CD4-positive, alpha-beta memory T cell (primary cell): Measurements from ENCODE around the gene HECTD2. TPM values are rescaled to one million over a fixed set of nuclear protein-coding genes. Genes with fewer than 3 reads are reported as not detected.
"Not testable (repeated sequence)": the region's sequence is repeated elsewhere in the genome, so short reads cannot be mapped to it uniquely, and the experiment has no call there.

Experiments
- CTCF ChIA-PET: fragments of 350-600 bp; sonication (Branson Sonifier 250); formaldehyde crosslinking; loops from one replicate; lab custom pipeline; 2021; ENCODE audit warnings: inconsistent platforms; ENCODE audit not compliant: partially characterized antibody; lab: Charles Lee
- POLR2A ChIA-PET: fragments of 350-600 bp; sonication (Branson Sonifier 250); formaldehyde crosslinking; loops from one replicate; lab custom pipeline; 2021; ENCODE audit not compliant: partially characterized antibody; lab: Charles Lee
- DNase-seq, 5 donors: peaks; one replicate each; pipeline versions ENCODE4 v3.0.0 to v3.0.0-alpha.2; 2020 to 2022; ENCODE audit warnings: mixed read lengths in 1 of 5
- H3K27ac ChIP-seq: one replicate; pipeline ENCODE4 v1.7.0; 2013; ENCODE audit warnings: low read depth, low read length
- H3K27me3 ChIP-seq: 2 replicates; pipeline ENCODE4 v1.7.0; 2013; ENCODE audit warnings: mild to moderate bottlenecking, low read length, moderate library complexity; ENCODE audit not compliant: insufficient read depth
- H3K36me3 ChIP-seq: 2 replicates; pipeline ENCODE4 v1.7.0; 2013; ENCODE audit warnings: mild to moderate bottlenecking, low read length, moderate library complexity; ENCODE audit not compliant: insufficient read depth
- H3K4me1 ChIP-seq: 2 replicates; pipeline ENCODE4 v1.7.0; 2013; ENCODE audit warnings: mild to moderate bottlenecking, low read length, moderate library complexity; ENCODE audit not compliant: insufficient read depth
- H3K4me3 ChIP-seq, 2 donors: one replicate each; pipeline ENCODE4 v1.7.0; 2013; ENCODE audit warnings: low read length in 2 of 2, mild to moderate bottlenecking in 1 of 2
- H3K9me3 ChIP-seq, 2 donors: one replicate each; pipeline ENCODE4 v1.7.0; 2013; ENCODE audit warnings: low read length in 2 of 2, control low read depth in 1 of 2; ENCODE audit not compliant: control insufficient read depth in 1 of 2
- H3K27ac Mint-ChIP-seq, 7 donors: one replicate each; pipeline ENCODE4 v1.8.0; 2020 to 2021; ENCODE audit warnings: mixed read lengths in 7 of 7, mild to moderate bottlenecking in 6 of 7, inconsistent platforms in 3 of 7, moderate library complexity in 3 of 7
- H3K27me3 Mint-ChIP-seq, 2 donors: one replicate each; pipeline ENCODE4 v1.8.0; 2020 to 2021; ENCODE audit warnings: mixed read lengths in 2 of 2
- H3K36me3 Mint-ChIP-seq, 2 donors: one replicate each; pipeline ENCODE4 v1.8.0; 2020 to 2021; ENCODE audit warnings: mixed read lengths in 2 of 2, inconsistent platforms in 1 of 2, mild to moderate bottlenecking in 1 of 2
- H3K4me1 Mint-ChIP-seq, 4 donors: one replicate each; pipeline ENCODE4 v1.8.0; 2020 to 2021; ENCODE audit warnings: mixed read lengths in 4 of 4, mild to moderate bottlenecking in 1 of 4
- H3K4me3 Mint-ChIP-seq, 8 donors: one replicate each; pipeline ENCODE4 v1.8.0; 2020 to 2021; ENCODE audit warnings: mixed read lengths in 8 of 8, mild to moderate bottlenecking in 7 of 8, moderate library complexity in 6 of 8, inconsistent platforms in 3 of 8
- H3K9me3 Mint-ChIP-seq, 8 donors: one replicate each; pipeline ENCODE4 v1.8.0; 2020 to 2021; ENCODE audit warnings: mixed read lengths in 8 of 8, mild to moderate bottlenecking in 5 of 8, inconsistent platforms in 3 of 8, moderate library complexity in 1 of 8
- intact Hi-C: fragments of 100-400 bp; cut with micrococcal nuclease; formaldehyde crosslinking; loops from one replicate; pipeline ENCODE4 v1.15.1; 2023
- polyA plus RNA-seq, 2 donors: library from polyadenylated mRNA; unstranded; fragments of 300-500 nt; fragmentation: Illumina TruSeq; gene quantifications; one replicate each; pipeline ENCODE4 v1.2.3, GENCODE V29; 2021
- total RNA-seq, 2 experiments: library from RNA; stranded (reverse); gene quantifications; one replicate each; pipeline ENCODE4 v1.2.3, GENCODE V29; 2021

HECTD2 gene
- total and polyA plus RNA-seq, 4 experiments from 2014 or later, result 0.37 to 2.7 (median 1.6) TPM

GRCh38 chr10:91520661-91521060 lies 110.5 kb downstream of the HECTD2 start:
- H3K4me3 ChIP-seq, result no peak overlapping the region
- no peaks in the 10 kb centered on the region for H3K4me1 Mint-ChIP-seq
- H3K4me1 ChIP-seq, result no peaks in the 10 kb centered on the region
- ChIA-PET CTCF (no interaction called here), POLR2A (no interaction called here)
- no peaks in the 10 kb centered on the region for H3K27me3 ChIP-seq
- no peak overlapping the region for H3K27ac Mint-ChIP-seq
- no peak overlapping the region for H3K27ac ChIP-seq
- no peaks in the 10 kb centered on the region for H3K36me3 ChIP-seq
- DNase-seq, result no peak
- no peak overlapping the region for H3K4me3 Mint-ChIP-seq
- H3K36me3 Mint-ChIP-seq, result no peaks in the 10 kb centered on the region
- intact Hi-C loops, result no loop called here
- H3K27me3 Mint-ChIP-seq, result peaks cover 0 to 7% of the 10 kb centered on the region in 2 donors
- H3K9me3 ChIP-seq, result no peaks in the 10 kb centered on the region
- peaks cover 0 to 4% (median 0%) of the 10 kb centered on the region in 8 donors for H3K9me3 Mint-ChIP-seq

GRCh38 chr10:91521439-91521838 lies 111.3 kb downstream of the HECTD2 start:
- H3K4me1 Mint-ChIP-seq, result no peaks in the 10 kb centered on the region
- no peaks in the 10 kb centered on the region for H3K36me3 ChIP-seq
- no peak overlapping the region for H3K4me3 ChIP-seq
- peaks cover 0 to 4% (median 0%) of the 10 kb centered on the region in 8 donors for H3K9me3 Mint-ChIP-seq
- ChIA-PET CTCF (no interaction called here), POLR2A (no interaction called here)
- H3K27me3 ChIP-seq, result no peaks in the 10 kb centered on the region
- no peak overlapping the region for H3K4me3 Mint-ChIP-seq
- no peak for DNase-seq
- intact Hi-C loops, result no loop called here
- no peak overlapping the region for H3K27ac ChIP-seq
- no peaks in the 10 kb centered on the region for H3K9me3 ChIP-seq
- H3K27me3 Mint-ChIP-seq, result peaks cover 0 to 9% of the 10 kb centered on the region in 2 donors
- H3K4me1 ChIP-seq, result no peaks in the 10 kb centered on the region
- H3K27ac Mint-ChIP-seq, result no peak overlapping the region
- H3K36me3 Mint-ChIP-seq, result no peaks in the 10 kb centered on the region

DNA sequence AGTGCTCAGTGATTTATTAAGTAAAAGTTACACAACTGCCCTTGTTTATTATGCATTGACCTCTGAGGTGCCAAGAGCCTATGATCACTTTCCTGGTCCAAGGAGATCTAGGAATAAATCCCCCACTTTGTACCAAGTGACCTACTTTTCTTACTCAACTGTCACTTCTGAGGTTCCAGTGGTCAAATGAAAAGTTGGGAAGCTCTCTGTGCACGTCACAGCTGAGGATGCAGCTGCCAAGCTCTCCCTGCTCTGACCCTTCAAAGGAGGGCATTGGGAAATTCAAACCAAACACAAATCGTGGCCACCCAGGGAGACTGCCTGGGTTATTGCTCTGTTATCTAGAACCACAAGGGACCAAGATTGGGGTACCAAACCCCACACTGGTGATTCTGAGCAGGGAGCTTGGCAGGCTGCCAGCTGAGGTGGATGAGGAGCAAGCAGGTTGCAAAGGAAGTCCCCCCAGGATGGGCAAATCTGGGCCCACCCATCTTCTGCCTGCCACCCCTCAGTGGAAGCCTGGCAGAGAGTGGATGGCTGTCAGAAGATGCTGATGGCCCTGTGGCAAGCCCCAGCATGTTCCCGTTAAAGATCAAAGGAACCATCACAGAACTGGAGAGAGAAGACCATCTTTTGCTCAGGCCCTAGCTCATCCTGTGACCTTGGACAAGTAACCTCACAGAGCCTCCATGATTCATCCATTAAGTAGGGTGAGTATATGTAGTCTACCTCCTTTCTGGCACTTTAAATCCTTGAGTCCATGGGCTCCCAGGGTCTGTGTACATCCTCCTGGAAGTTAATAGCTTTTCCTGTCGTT lies 116.0 kb downstream of the HECTD2 start:
- Histone ChIP-seq H3K36me3 (no peaks in the 10 kb centered on the region), H3K27ac (no peak overlapping the region), H3K4me1 (no peaks in the 10 kb centered on the region), H3K27me3 (no peaks in the 10 kb centered on the region), H3K9me3 (no peaks in the 10 kb centered on the region), H3K4me3 (no peak overlapping the region)
- Mint-ChIP-seq H3K27me3 (peaks cover 2 to 12% of the 10 kb centered on the region in 2 donors), H3K27ac (no peak overlapping the region), H3K4me3 (no peak overlapping the region), H3K36me3 (no peaks in the 10 kb centered on the region), H3K9me3 (peaks cover 0 to 4% (median 0%) of the 10 kb centered on the region in 8 donors), H3K4me1 (no peaks in the 10 kb centered on the region)
- intact Hi-C loops, result no loop called here
- CTCF ChIA-PET, result no interaction called here
- POLR2A ChIA-PET, result interaction anchor here (0.6 kb wide), 1 partner anchor 574 kb away, joined by 3 read pairs; no protein-coding TSS in a partner anchor
- no peak for DNase-seq

DNA sequence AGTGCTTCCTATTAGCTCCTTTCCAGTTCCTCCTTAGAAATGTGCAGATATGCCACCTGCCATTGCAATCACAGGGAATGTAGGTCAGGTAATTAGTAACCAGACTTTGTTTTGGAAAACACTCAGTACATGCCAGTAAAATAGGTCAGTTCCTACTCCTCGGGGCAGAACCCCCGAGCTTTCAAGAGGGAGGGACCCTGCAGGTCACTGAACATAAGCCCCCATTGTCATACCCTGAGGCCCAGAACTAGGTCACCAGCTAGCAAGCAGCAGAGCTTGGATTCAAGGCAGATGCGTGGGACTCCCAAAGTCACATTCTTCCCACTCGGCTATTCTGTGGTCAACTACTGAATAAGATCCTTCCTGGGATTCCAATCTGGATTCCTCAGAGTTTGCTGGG lies 117.9 kb downstream of the HECTD2 start:
- Histone ChIP-seq H3K4me1 (no peaks in the 10 kb centered on the region), H3K4me3 (no peak overlapping the region), H3K9me3 (no peaks in the 10 kb centered on the region), H3K27ac (no peak overlapping the region), H3K36me3 (no peaks in the 10 kb centered on the region), H3K27me3 (no peaks in the 10 kb centered on the region)
- Mint-ChIP-seq H3K4me3 (no peak overlapping the region), H3K27me3 (peaks cover 6 to 13% of the 10 kb centered on the region in 2 donors), H3K4me1 (no peaks in the 10 kb centered on the region), H3K36me3 (no peaks in the 10 kb centered on the region), H3K9me3 (peaks cover 0 to 5% (median 0%) of the 10 kb centered on the region in 8 donors), H3K27ac (no peak overlapping the region)
- ChIA-PET CTCF (no interaction called here), POLR2A (no interaction called here)
- intact Hi-C loops, result no loop called here
- DNase-seq, result no peak

- H3K4me3 ChIP-seq, result no peak overlapping the region
- intact Hi-C loops, result no loop called here
- POLR2A ChIA-PET, result no interaction called here
- Mint-ChIP-seq H3K36me3 (no peaks in the 10 kb centered on the region), H3K9me3 (peaks cover 0 to 5% (median 0%) of the 10 kb centered on the region in 8 donors), H3K4me3 (no peak overlapping the region), H3K27me3 (peaks cover 6 to 11% of the 10 kb centered on the region in 2 donors), H3K27ac (no peak overlapping the region), H3K4me1 (no peaks in the 10 kb centered on the region)
- no peak for DNase-seq
- H3K27ac ChIP-seq, result no peak overlapping the region
- no peaks in the 10 kb centered on the region for H3K4me1 ChIP-seq
- no peaks in the 10 kb centered on the region for H3K9me3 ChIP-seq
- H3K27me3 ChIP-seq, result no peaks in the 10 kb centered on the region
- CTCF ChIA-PET, result no interaction called here
- H3K36me3 ChIP-seq, result no peaks in the 10 kb centered on the region
These were observed 118.6 kb downstream of the HECTD2 start for GRCh38 chr10:91528768-91529167.

- CTCF ChIA-PET, POLR2A ChIA-PET, H3K9me3 ChIP-seq, H3K9me3 Mint-ChIP-seq, H3K36me3 ChIP-seq, intact Hi-C loops, DNase-seq, H3K27me3 Mint-ChIP-seq, H3K4me3 ChIP-seq, H3K36me3 Mint-ChIP-seq, H3K27me3 ChIP-seq, H3K27ac Mint-ChIP-seq, H3K4me1 ChIP-seq, H3K4me3 Mint-ChIP-seq, H3K27ac ChIP-seq, H3K4me1 Mint-ChIP-seq: not testable (repeated sequence)
These were observed 124.6 kb downstream of the HECTD2 start for GRCh38 chr10:91534789-91535188.

GRCh38 chr10:91536111-91536510 lies 126.0 kb downstream of the HECTD2 start:
- Mint-ChIP-seq H3K27ac (no peak overlapping the region), H3K4me3 (no peak overlapping the region), H3K36me3 (no peaks in the 10 kb centered on the region), H3K9me3 (peaks cover 0 to 5% (median 3%) of the 10 kb centered on the region in 8 donors), H3K4me1 (no peaks in the 10 kb centered on the region), H3K27me3 (peaks cover 6 to 9% of the 10 kb centered on the region in 2 donors)
- DNase-seq, result no peak
- Histone ChIP-seq H3K27ac (no peak overlapping the region), H3K27me3 (no peaks in the 10 kb centered on the region), H3K36me3 (no peaks in the 10 kb centered on the region), H3K4me1 (no peaks in the 10 kb centered on the region), H3K9me3 (no peaks in the 10 kb centered on the region), H3K4me3 (no peak overlapping the region)
- ChIA-PET POLR2A (no interaction called here), CTCF (no interaction called here)
- intact Hi-C loops, result no loop called here
